OCI-LY7 (cell line): ENCODE data around the gene S1PR1. TPM values are rescaled to one million over a fixed set of nuclear protein-coding genes. Genes with fewer than 3 reads are reported as not detected.

Source experiments
- BruUV-seq: library from RNA; stranded (reverse); fragments of 400-500 nt; replicated peaks from 2 replicates; lab custom pipeline; 2021; lab: Mats Ljungman, UMichigan
- CTCF ChIA-PET: fragments of 300-600 bp; sonication (Branson Sonifier 250); formaldehyde crosslinking; loops from one replicate; lab custom pipeline; 2022; ENCODE audit warnings: antibody characterized with exemption; ENCODE audit not compliant: unreplicated experiment; lab: Charles Lee
- POLR2A ChIA-PET: fragments of 300-600 bp; sonication (Branson Sonifier 250); formaldehyde crosslinking; loops from one replicate; lab custom pipeline; 2022; ENCODE audit warnings: antibody characterized with exemption; lab: Charles Lee
- DNase-seq: peaks from one replicate; pipeline ENCODE4 v3.0.0-alpha.2; 2015; ENCODE audit warnings: low spot score
- H2AFZ ChIP-seq: fragments of 200-600 bp; sonication (generic), shearing (Covaris generic); 2 replicates; pipeline ENCODE4 v1.6.1; 2014; ENCODE audit warnings: mild to moderate bottlenecking, antibody characterized with exemption, low read length, moderate library complexity
- H3K27ac ChIP-seq: fragments of 200-600 bp; sonication (generic); 2 replicates; pipeline ENCODE4 v1.5.1; 2014; ENCODE audit warnings: mixed run types, low read depth, mild to moderate bottlenecking, moderate library complexity, low read length, inconsistent platforms; ENCODE audit not compliant: poor library complexity, severe bottlenecking
- H3K36me3 ChIP-seq: fragments of 200-600 bp; sonication (generic); 2 replicates; pipeline ENCODE4 v1.6.1; 2014; ENCODE audit warnings: mild to moderate bottlenecking, antibody characterized with exemption, low read length, moderate library complexity, mixed read lengths; ENCODE audit not compliant: insufficient read depth
- H3K4me1 ChIP-seq: fragments of 200-600 bp; sonication (generic); 2 replicates; pipeline ENCODE4 v1.5.1; 2014; ENCODE audit warnings: mild to moderate bottlenecking, low read length; ENCODE audit not compliant: insufficient read depth, poor library complexity, severe bottlenecking
- H3K4me2 ChIP-seq: fragments of 200-600 bp; sonication (generic); 2 replicates; pipeline ENCODE4 v1.6.1; 2014; ENCODE audit warnings: mild to moderate bottlenecking, low read length
- H3K4me3 ChIP-seq: fragments of 200-600 bp; sonication (generic); 2 replicates; pipeline ENCODE4 v1.5.1; 2014; ENCODE audit warnings: mild to moderate bottlenecking, low read depth, low read length; ENCODE audit not compliant: poor library complexity, severe bottlenecking
- H3K79me2 ChIP-seq: fragments of 200-600 bp; sonication (generic); 2 replicates; pipeline ENCODE4 v1.6.1; 2016; ENCODE audit warnings: low read depth, mild to moderate bottlenecking, low read length, moderate library complexity, mixed read lengths; ENCODE audit not compliant: insufficient read depth
- H3K9me2 ChIP-seq: fragments of 200-600 bp; sonication (generic); 2 replicates; pipeline ENCODE4 v1.6.1; 2016; ENCODE audit warnings: mild to moderate bottlenecking, low read length, mixed read lengths; ENCODE audit not compliant: insufficient read depth
- H3K9me3 ChIP-seq: fragments of 200-600 bp; sonication (generic); 2 replicates; pipeline ENCODE4 v1.6.1; 2014; ENCODE audit warnings: mild to moderate bottlenecking, mixed run types, low read length, mixed read lengths
- H4K20me1 ChIP-seq: fragments of 200-600 bp; sonication (generic); 2 replicates; pipeline ENCODE4 v1.6.1; 2014; ENCODE audit warnings: mild to moderate bottlenecking, antibody characterized with exemption, low read length, moderate library complexity, mixed read lengths; ENCODE audit not compliant: insufficient read depth
- EZH2phosphoT487 ChIP-seq: fragments of 200-600 bp; sonication (generic); IDR thresholded peaks from 2 replicates; pipeline ENCODE4 v1.6.1; 2018; ENCODE audit warnings: low read depth, borderline replicate concordance, mild to moderate bottlenecking, mixed run types, antibody characterized with exemption, low read length, moderate library complexity, mixed read lengths
- intact Hi-C: fragments of 100-400 bp; cut with micrococcal nuclease; formaldehyde crosslinking; loops from one replicate; pipeline ENCODE4 v1.10.0; 2022; ENCODE audit not compliant: unreplicated experiment
- total RNA-seq, 2 experiments: library from RNA; depleted of rRNA in 1 of 2; stranded (reverse); fragments of >200 nt in 1 of 2; shearing (Covaris generic) in 1 of 2; gene quantifications; 2 replicates each; pipeline ENCODE4 v1.2.3, GENCODE V29; 2014 to 2022
- TF ChIP-seq, protein P1 (sequence below): fragments of 200-600 bp; sonication (generic); conservative IDR thresholded peaks from 2 replicates; pipeline ENCODE4 v1.5.1; 2014; ENCODE audit warnings: mild to moderate bottlenecking, antibody characterized with exemption, low read length, moderate library complexity, mixed read lengths

The S1PR1 gene
- total RNA-seq, 2 experiments from 2014 or later, result 0.41 TPM; not detected in 1

- CTCF ChIA-PET, result no interaction called here
- Histone ChIP-seq H3K9me3 (no peaks in the 10 kb centered on the region), H4K20me1 (no peaks in the 10 kb centered on the region), H3K79me2 (no peaks in the 10 kb centered on the region), H3K4me2 (no peak overlapping the region), H3K4me3 (no peak overlapping the region), H3K9me2 (no peaks in the 10 kb centered on the region), H2AFZ (no peak overlapping the region), H3K36me3 (no peaks in the 10 kb centered on the region), H3K27ac (no peak overlapping the region), H3K4me1 (no peaks in the 10 kb centered on the region)
- no TSS peak for BruUV-seq
- POLR2A ChIA-PET, result no interaction called here
- TF ChIP-seq EZH2phosphoT487, result no peak
- TF ChIP-seq, protein P1, sequence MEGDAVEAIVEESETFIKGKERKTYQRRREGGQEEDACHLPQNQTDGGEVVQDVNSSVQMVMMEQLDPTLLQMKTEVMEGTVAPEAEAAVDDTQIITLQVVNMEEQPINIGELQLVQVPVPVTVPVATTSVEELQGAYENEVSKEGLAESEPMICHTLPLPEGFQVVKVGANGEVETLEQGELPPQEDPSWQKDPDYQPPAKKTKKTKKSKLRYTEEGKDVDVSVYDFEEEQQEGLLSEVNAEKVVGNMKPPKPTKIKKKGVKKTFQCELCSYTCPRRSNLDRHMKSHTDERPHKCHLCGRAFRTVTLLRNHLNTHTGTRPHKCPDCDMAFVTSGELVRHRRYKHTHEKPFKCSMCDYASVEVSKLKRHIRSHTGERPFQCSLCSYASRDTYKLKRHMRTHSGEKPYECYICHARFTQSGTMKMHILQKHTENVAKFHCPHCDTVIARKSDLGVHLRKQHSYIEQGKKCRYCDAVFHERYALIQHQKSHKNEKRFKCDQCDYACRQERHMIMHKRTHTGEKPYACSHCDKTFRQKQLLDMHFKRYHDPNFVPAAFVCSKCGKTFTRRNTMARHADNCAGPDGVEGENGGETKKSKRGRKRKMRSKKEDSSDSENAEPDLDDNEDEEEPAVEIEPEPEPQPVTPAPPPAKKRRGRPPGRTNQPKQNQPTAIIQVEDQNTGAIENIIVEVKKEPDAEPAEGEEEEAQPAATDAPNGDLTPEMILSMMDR, result no peak
- intact Hi-C loops, result no loop called here
- DNase-seq, result no peak
Measured at GRCh38 chr1:101196668-101197067, 40.2 kb upstream of the S1PR1 start.

GRCh38 chr1:101198842-101199636, 37.8 kb upstream of the S1PR1 start:
- H3K27ac ChIP-seq, result no peak overlapping the region
- intact Hi-C loops, result no loop called here
- H4K20me1 ChIP-seq, result no peaks in the 10 kb centered on the region
- BruUV-seq, result no TSS peak
- no peak overlapping the region for H3K4me2 ChIP-seq
- ChIA-PET POLR2A (interaction anchor here (0.6 to 1.5 kb wide), 2 partner anchors 11 to 119 kb away, joined by 3 read pairs; no protein-coding TSS in a partner anchor), CTCF (no interaction called here)
- no peaks in the 10 kb centered on the region for H3K9me2 ChIP-seq
- no peak overlapping the region for H3K4me3 ChIP-seq
- no peak for TF ChIP-seq EZH2phosphoT487
- TF ChIP-seq, protein P1, result no peak
- no peak for DNase-seq
- no peaks in the 10 kb centered on the region for H3K79me2 ChIP-seq
- no peaks in the 10 kb centered on the region for H3K9me3 ChIP-seq
- peak overlapping the region; percentile 28; the same call in 1 of the 2 replicates for H2AFZ ChIP-seq
- H3K36me3 ChIP-seq, result no peaks in the 10 kb centered on the region
- H3K4me1 ChIP-seq, result no peaks in the 10 kb centered on the region

DNA sequence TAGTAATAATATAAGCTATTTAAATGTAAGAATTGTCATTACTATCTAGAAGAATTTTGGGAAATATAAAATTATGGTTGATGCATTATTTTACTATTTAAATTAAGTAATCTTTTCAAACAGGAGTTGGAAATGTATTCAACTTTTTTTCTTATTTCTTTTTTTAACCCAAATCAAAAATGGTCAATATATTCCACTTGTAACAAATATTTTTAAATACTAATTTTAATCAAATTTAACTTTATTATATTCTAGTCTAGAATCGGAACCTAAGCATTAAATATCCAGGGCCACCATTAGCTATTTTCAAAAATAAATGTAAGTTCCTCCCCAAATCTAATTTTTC, 37.2 kb upstream of the S1PR1 start:
- DNase-seq, result no peak
- no peaks in the 10 kb centered on the region for H3K4me1 ChIP-seq
- CTCF ChIA-PET, result no interaction called here
- H4K20me1 ChIP-seq, result no peaks in the 10 kb centered on the region
- H3K79me2 ChIP-seq, result no peaks in the 10 kb centered on the region
- H3K4me2 ChIP-seq, result no peak overlapping the region
- H3K9me2 ChIP-seq, result no peaks in the 10 kb centered on the region
- H2AFZ ChIP-seq, result no peak overlapping the region
- no peak overlapping the region for H3K4me3 ChIP-seq
- intact Hi-C loops, result no loop called here
- no peak overlapping the region for H3K27ac ChIP-seq
- TF ChIP-seq, protein P1, result no peak
- TF ChIP-seq EZH2phosphoT487, result no peak
- POLR2A ChIA-PET, result interaction anchor here (1.5 kb wide), 1 partner anchor 10 kb away, joined by 3 read pairs; no protein-coding TSS in a partner anchor
- H3K9me3 ChIP-seq, result no peaks in the 10 kb centered on the region
- no peaks in the 10 kb centered on the region for H3K36me3 ChIP-seq
- no TSS peak for BruUV-seq
